Measurements from ENCODE around the gene IKZF3.

Gene IKZF3

GRCh38 chr17:39816272-39816671, 47.8 kb downstream of the IKZF3 start:
- DNase-seq (ENCODE audit: low read depth in 2 of 2): no peak

DNA sequence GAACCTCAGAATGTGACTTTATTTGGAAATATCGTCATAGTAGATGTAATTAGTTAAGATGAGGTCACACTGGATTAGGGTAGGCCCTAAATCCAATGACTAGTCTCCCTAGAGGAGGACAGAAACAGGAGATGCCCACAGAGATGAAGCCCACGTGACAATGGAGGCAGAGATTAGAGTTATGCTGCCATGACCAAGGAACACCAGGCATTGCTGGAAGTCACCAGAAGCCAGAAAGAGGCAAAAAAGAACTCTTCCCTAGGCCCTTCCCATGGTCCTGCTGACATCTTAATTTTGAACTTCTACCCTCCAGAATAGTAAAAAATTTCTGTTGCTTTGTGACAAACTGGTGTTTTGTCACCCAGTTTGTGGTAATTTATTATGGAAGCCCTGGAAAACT, 49.6 kb downstream of the IKZF3 start:
- DNase-seq (ENCODE audit: low read depth in 2 of 2): no peak

GRCh38 chr17:39813631-39814030, 50.5 kb downstream of the IKZF3 start:
- no peak for DNase-seq (ENCODE audit: low read depth in 2 of 2)

GRCh38 chr17:39812466-39812865, 51.6 kb downstream of the IKZF3 start:
- no peak for DNase-seq (ENCODE audit: low read depth in 2 of 2)

- no peak for DNase-seq (ENCODE audit: low read depth in 2 of 2)
These were observed 53.0 kb downstream of the IKZF3 start for GRCh38 chr17:39810939-39811728.

- no peak for DNase-seq (ENCODE audit: low read depth in 2 of 2)
These were observed 54.9 kb downstream of the IKZF3 start for GRCh38 chr17:39809221-39809620.

GRCh38 chr17:39808409-39808997, 55.6 kb downstream of the IKZF3 start:
- DNase-seq (ENCODE audit: low read depth in 2 of 2): no peak

DNA sequence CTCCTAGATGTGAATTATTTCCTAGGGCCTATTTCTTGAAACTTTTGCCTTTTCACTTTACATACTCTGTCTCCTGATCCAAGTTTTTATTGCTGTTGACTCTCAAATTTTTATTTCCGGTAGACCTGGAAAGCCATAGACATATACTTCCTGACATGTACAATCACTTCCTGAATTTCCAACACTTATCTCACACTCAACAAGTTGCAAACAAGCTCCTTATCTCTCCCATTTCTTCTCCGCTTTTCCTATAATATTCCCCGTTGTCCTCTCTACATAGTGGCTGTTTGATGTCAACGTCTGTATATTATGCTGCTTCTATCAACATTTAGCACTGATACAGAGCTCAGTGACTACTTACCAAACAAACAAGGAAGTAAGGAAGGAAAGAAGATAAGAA, 59.3 kb downstream of the IKZF3 start:
- no peak for DNase-seq (ENCODE audit: low read depth in 2 of 2)

DNA sequence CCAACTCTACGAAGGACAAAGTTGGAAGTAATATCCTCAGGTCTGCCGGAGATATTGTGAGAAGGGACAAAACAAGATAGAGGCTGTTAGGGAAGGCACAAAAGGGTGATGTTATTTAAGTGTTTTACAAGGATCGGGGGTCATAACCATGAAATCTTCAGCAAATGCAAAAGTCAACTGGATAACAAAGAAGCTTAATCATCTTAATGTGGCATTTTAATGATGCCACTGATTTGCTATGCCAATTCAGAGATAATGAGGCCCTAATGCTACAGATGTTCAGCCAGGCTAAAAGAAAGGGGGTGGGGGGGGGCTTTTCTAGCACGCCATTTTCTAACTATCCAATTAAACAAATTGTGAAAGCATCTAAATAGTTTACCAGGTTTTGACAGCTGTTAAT, 63.1 kb downstream of the IKZF3 start:
- no peak for DNase-seq (ENCODE audit: low read depth in 2 of 2)

DNA sequence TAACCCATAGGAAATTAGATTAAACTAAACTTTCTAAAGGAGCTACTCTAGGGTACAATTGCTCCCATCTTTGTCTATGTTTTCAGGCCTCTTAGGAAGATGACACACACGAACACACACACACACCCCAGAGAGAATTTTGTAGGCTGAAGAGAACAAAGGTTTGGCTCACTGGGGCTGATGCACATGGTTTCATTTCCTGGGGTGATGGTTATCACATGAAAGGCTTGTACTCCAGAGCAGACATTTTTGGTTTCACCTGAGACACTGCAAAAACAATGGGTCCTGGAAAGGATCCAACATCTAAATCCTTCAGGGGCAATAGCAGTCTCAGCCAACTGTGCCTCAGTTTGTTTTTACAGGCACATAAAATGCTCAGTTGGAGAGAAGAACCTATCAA, 63.6 kb downstream of the IKZF3 start:
- peak in 1 of 2 experiments; percentile 26 for DNase-seq (ENCODE audit: low read depth in 2 of 2)

DNA sequence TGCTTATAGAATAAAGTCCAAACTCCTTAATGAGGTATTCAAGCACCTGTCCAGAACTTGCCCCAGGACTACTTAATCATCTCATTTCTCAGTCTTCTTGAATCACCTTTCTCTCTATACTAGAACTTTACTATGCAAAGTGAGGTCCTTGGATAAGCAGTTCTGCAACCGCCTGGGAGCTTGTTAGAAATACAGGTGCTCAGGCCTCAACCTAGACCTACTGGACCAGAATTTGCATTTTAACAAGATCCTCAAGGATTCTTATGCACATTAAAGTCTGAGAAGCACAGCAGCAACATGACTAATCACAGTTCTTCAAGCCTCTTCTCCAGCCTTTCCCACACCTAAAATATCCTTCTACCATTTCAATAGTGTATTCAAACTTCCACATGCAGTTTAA, 64.7 kb downstream of the IKZF3 start:
- DNase-seq (ENCODE audit: low read depth in 2 of 2): no peak

DNA sequence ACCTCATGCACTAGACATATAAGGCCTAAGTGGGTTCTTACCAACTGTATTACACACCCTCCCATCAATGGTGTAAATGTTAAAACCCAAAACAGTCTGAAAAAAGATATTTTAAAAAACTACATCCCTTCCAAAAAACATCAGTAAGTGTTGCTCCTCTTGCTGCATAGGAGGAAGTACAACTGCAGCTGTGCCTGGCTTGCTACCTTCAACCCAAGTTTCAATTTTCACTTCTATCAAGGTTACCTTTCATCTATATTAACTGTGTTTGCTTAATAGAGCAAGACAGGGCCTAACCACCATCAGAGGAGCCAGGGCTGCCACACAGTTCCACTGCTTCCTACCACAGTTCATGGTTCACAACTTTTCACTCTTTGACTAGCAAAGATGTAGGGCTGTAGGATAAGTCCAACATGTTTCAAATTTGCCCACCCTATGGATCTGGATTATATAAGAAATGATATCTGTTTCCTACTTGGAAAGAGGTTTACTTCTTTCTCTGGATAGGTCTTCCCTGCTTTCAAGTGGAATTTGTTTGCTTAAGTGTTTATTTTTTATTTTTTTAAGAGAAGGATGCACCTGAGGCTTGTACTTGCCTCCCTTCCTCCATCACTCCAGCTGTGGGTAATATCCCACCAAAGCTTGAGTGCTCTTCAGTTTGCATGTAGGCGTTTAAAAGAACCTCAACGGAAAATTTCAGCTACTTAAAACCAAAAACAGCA, 69.7 kb downstream of the IKZF3 start:
- no peak for DNase-seq (ENCODE audit: low read depth in 2 of 2)

- DNase-seq (ENCODE audit: low read depth in 2 of 2): no peak
These were observed 70.7 kb downstream of the IKZF3 start for GRCh38 chr17:39793301-39793872.

DNA sequence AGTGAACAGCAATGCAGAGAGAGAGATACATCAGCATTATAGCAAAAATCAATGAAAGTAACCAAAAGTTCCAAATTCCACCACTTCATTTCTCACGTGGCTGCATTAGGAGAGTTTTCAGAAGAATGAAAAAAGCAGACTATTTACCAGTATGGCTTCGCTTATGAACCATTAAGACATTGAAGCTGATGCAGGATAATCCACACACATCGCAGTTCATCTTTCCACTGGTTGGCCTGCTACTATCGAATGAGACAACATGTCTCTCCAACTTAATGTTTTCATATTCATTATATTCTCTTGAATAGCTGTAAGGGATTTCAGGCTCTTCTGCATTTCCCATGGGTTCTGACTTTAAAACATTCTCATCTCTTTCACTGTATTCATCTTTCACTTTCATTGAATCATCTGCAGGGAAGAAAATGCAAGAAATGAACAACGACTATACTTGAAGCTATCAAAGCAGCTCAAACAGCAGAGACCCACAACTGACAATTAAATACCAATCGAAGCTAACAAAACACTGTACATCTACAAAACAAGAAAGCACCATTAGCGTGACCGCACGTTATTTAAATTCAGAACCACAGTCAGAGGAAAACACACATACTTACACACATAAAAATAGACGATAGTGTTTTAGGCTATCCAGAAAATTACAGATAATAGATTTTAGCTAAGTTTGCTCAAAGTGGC, 71.4 kb downstream of the IKZF3 start:
- DNase-seq (ENCODE audit: low read depth in 2 of 2): no peak

DNA sequence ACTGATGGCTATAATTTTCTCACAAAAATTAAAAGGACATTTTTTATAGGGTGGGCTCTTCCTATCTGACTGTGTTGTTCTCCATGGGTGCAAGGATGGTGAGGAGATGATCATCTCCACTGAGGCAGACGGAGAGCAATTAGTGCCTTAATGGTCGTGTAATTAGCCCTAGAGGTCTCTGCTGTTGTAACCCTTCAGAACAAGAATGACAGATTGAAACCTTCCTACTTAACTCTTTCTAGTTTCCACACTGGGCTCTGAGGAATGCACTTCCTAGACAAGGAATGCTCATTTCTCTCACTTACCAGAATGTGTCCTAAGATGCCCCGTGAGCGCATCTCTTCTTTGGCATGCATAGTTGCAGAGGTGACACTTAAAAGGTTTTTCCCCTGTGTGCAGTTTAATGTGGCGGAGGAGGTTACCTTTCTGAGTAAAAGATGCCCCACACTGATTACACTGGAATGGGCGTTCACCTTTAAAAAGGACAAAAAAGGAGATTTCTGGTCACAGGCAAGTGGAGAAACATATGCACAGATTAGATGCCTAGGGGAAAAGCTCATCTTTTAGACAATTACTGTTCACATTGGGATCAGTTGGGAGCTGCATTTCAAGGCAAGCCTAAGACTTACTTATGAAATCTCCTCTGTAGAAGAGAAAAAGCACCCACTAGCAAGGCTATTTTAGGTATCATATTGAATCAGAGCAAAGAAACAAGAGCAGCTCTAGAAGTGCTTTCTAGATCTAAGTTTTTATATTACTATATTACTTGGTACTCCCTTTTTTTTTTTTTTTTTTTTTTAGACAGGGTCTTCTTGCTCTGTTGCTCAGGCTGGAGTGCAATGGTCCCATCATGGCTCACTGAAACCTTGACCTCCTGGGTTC, 72.8 kb downstream of the IKZF3 start:
- peak in 1 of 2 experiments; percentile 33 for DNase-seq (ENCODE audit: low read depth in 2 of 2)

DNA sequence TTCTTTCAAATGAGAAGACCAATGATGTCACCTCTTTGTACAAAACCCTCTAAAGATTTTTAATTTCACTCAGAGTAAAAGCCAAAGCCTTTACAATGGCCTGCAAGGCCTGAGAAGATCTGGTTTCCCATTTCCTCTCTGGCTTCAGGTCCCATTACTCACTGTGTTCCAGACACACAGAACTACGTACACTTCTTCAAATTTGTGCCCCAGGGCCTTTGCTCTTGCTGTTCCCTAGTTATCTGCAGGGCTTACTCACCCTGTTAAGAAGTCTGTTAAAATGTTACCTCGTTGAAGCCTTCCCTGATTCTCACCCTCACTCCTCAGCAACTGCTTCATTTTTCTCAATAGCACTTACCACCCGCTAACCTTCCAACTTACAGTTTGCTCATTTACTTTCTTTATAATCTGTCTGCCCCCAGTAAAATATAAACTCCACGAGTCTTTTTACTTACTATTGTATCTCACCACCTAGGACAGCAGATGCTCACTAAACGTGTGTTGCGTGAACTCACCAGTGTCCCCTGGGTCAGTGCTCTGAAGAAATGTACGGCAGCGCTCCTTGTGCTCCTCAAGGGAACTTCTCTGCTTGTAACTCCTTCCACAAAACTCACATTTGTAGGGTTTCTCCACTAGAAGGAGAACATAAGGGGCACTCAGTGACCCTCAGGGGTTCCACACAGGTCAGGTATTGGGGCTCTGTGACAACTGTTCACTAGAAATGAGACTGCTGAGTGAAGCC, 76.2 kb downstream of the IKZF3 start:
- no peak for DNase-seq (ENCODE audit: low read depth in 2 of 2)

GRCh38 chr17:39787041-39787440, 77.1 kb downstream of the IKZF3 start:
- no peak for DNase-seq (ENCODE audit: low read depth in 2 of 2)

DNA sequence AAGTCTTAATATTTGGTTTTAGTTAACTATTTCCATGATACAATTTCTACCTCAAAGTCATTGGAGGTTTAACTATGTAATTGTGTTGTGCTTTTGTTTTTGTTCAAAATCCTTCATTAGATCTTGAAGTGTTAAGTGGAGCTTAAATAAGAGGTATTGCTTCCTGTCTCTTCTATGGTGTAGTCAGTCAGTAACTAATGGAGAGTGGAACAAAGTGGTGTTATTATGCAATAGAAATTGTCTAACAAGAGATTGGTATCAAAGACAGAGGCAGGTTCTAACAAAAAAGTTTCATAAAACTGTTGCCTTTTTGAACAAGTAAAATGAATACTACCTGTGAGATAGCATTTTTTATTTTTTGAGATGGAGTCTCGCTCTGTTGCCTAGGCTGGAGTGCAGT, 81.1 kb downstream of the IKZF3 start:
- DNase-seq (ENCODE audit: low read depth in 2 of 2): no peak

GRCh38 chr17:39782481-39782880, 81.6 kb downstream of the IKZF3 start:
- DNase-seq (ENCODE audit: low read depth in 2 of 2): no peak

- no peak for DNase-seq (ENCODE audit: low read depth in 2 of 2)
These were observed 82.3 kb downstream of the IKZF3 start for GRCh38 chr17:39781861-39782213.
